GM23338 (cell line): ENCODE results near the gene GRM4. TPM values are rescaled to one million over a fixed set of nuclear protein-coding genes. Genes with fewer than 3 reads are reported as not detected.

Experiments
- ATAC-seq: fragments of 200-7000 bp; cut with Tn5 transposase; 3 replicates; pipeline ENCODE4 v1.9.1; 2020
- DNase-seq: peaks from one replicate; pipeline ENCODE4 v3.0.0-alpha.2; 2015; ENCODE audit warnings: low spot score
- H2AFZ ChIP-seq: fragments of 200-600 bp; sonication (generic); 2 replicates; pipeline ENCODE4 v1.8.0; 2016; ENCODE audit warnings: antibody characterized with exemption, mild to moderate bottlenecking, moderate library complexity
- H3F3A ChIP-seq: fragments of 200-600 bp; sonication (generic); replicated peaks from 2 replicates; pipeline ENCODE4 v1.8.0; 2017; ENCODE audit warnings: antibody characterized with exemption, mixed run types, low read depth
- H3K27ac ChIP-seq: fragments of 200-600 bp; sonication (generic); 2 replicates; pipeline ENCODE4 v1.6.1; 2016; ENCODE audit warnings: low read depth
- H3K27me3 ChIP-seq: fragments of 200-600 bp; sonication (generic); 2 replicates; pipeline ENCODE4 v1.8.0; 2016; ENCODE audit warnings: mild to moderate bottlenecking, mixed run types, moderate library complexity; ENCODE audit not compliant: insufficient read depth
- H3K36me3 ChIP-seq: fragments of 200-600 bp; sonication (generic); 2 replicates; pipeline ENCODE4 v1.8.0; 2016; ENCODE audit warnings: mild to moderate bottlenecking; ENCODE audit not compliant: insufficient read depth
- H3K4me1 ChIP-seq: fragments of 200-600 bp; sonication (generic); 2 replicates; pipeline ENCODE4 v1.8.0; 2016; ENCODE audit warnings: mild to moderate bottlenecking, moderate library complexity; ENCODE audit not compliant: insufficient read depth
- H3K4me2 ChIP-seq: fragments of 200-600 bp; sonication (generic); 2 replicates; pipeline ENCODE4 v1.7.1; 2017; ENCODE audit warnings: mixed run types
- H3K4me3 ChIP-seq: fragments of 200-600 bp; sonication (generic); 2 replicates; pipeline ENCODE4 v1.6.1; 2016; ENCODE audit warnings: mixed run types
- H3K79me2 ChIP-seq: fragments of 200-600 bp; sonication (generic); replicated peaks from 2 replicates; pipeline ENCODE4 v1.8.0; 2017; ENCODE audit warnings: mild to moderate bottlenecking; ENCODE audit not compliant: insufficient read depth
- H3K9me2 ChIP-seq: fragments of 200-600 bp; sonication (generic); 2 replicates; pipeline ENCODE4 v1.8.0; 2017; ENCODE audit not compliant: insufficient read depth
- H4K20me1 ChIP-seq: fragments of 200-600 bp; sonication (generic); replicated peaks from 2 replicates; pipeline ENCODE4 v1.8.0; 2017; ENCODE audit warnings: mild to moderate bottlenecking; ENCODE audit not compliant: insufficient read depth
- H3K27ac Mint-ChIP-seq: 2 replicates; pipeline ENCODE4 v1.8.0; 2020; ENCODE audit warnings: inconsistent platforms, mild to moderate bottlenecking, moderate library complexity, mixed read lengths
- H3K27me3 Mint-ChIP-seq: 3 replicates; pipeline ENCODE4 v1.8.0; 2022; ENCODE audit warnings: low read depth, mild to moderate bottlenecking, moderate library complexity, mixed read lengths, inconsistent platforms; ENCODE audit not compliant: insufficient read depth, poor library complexity
- H3K36me3 Mint-ChIP-seq: 3 replicates; pipeline ENCODE4 v1.8.0; 2021; ENCODE audit warnings: low read depth, mild to moderate bottlenecking, inconsistent platforms, moderate library complexity, mixed read lengths
- H3K4me1 Mint-ChIP-seq: 3 replicates; pipeline ENCODE4 v1.8.0; 2020; ENCODE audit warnings: mild to moderate bottlenecking, inconsistent platforms, mixed read lengths
- H3K4me3 Mint-ChIP-seq: 3 replicates; pipeline ENCODE4 v1.8.0; 2021; ENCODE audit warnings: moderate library complexity, mild to moderate bottlenecking, inconsistent platforms, mixed read lengths
- H3K9me3 Mint-ChIP-seq: 3 replicates; pipeline ENCODE4 v1.8.0; 2020; ENCODE audit warnings: moderate library complexity, mild to moderate bottlenecking, inconsistent platforms, mixed read lengths
- ETS1 ChIP-seq: IDR thresholded peaks from 2 replicates; pipeline ENCODE4 v1.6.1; 2016; ENCODE audit warnings: antibody characterized with exemption
- EZH2 ChIP-seq: fragments of 200-600 bp; sonication (generic); IDR thresholded peaks from one replicate; pipeline ENCODE4 v1.8.0; 2017; ENCODE audit warnings: antibody characterized with exemption, mild to moderate bottlenecking, low read depth; ENCODE audit not compliant: unreplicated experiment
- EZH2phosphoT487 ChIP-seq: fragments of 200-600 bp; sonication (generic); IDR thresholded peaks from one replicate; pipeline ENCODE4 v1.8.1; 2018; ENCODE audit warnings: antibody characterized with exemption; ENCODE audit not compliant: unreplicated experiment
- JUNB ChIP-seq: IDR thresholded peaks from one replicate; pipeline ENCODE4 v1.6.1; 2016; ENCODE audit warnings: antibody characterized with exemption; ENCODE audit not compliant: unreplicated experiment
- NANOG ChIP-seq: IDR thresholded peaks from 2 replicates; pipeline ENCODE4 v1.6.1; 2016; ENCODE audit warnings: antibody characterized with exemption, borderline replicate concordance
- POLR2AphosphoS5 ChIP-seq: IDR thresholded peaks from 2 replicates; pipeline ENCODE4 v1.6.1; 2016; ENCODE audit warnings: antibody characterized with exemption, low read depth
- REST ChIP-seq: IDR thresholded peaks from one replicate; pipeline ENCODE4 v1.6.1; 2018; ENCODE audit warnings: antibody characterized with exemption; ENCODE audit not compliant: unreplicated experiment
- ZNF114 ChIP-seq: fragments of 250-450 bp; sonication (Bioruptor Pico); IDR thresholded peaks from 2 replicates; pipeline ENCODE4 v1.5.0; 2020; ENCODE audit warnings: mild to moderate bottlenecking, moderate library complexity
- ZNF331 ChIP-seq: fragments of 250-450 bp; sonication (Bioruptor Pico); IDR thresholded peaks from 2 replicates; pipeline ENCODE4 v1.5.0; 2020; ENCODE audit warnings: low read depth, mild to moderate bottlenecking, moderate library complexity
- ZNF462 ChIP-seq: fragments of 250-450 bp; sonication (Bioruptor Pico); IDR thresholded peaks from 2 replicates; pipeline ENCODE4 v1.5.0; 2020; ENCODE audit warnings: mild to moderate bottlenecking, moderate library complexity
- polyA plus RNA-seq: library from polyadenylated mRNA; unstranded; fragments of >200 nt; fragmentation: Nextera tagmentation; extraction: Ambion mirVana; gene quantifications from 2 replicates; pipeline ENCODE4 v1.2.1, GENCODE V29; 2016
- total RNA-seq: library from RNA; depleted of rRNA; stranded (reverse); fragments of >200 nt; shearing (Covaris generic); gene quantifications from 2 replicates; pipeline ENCODE4 v1.2.3, GENCODE V29; 2014

GRM4 gene
- total and polyA plus RNA-seq, 2 experiments from 2014 or later = 7.0 to 30.6 TPM

- no peak for TF ChIP-seq REST
Measured at GRCh38 chr6:34158876-34159275, 13.0 kb upstream of the GRM4 start (continued).

- no peak overlapping the region for H3K4me2 ChIP-seq
- peaks cover 35% of the 10 kb centered on the region for H3K27me3 Mint-ChIP-seq
- DNase-seq (no peak), ATAC-seq (no peak)
- H3K27ac Mint-ChIP-seq = no peak overlapping the region
- no peaks in the 10 kb centered on the region for H3F3A ChIP-seq
- no peak overlapping the region for H3K4me3 Mint-ChIP-seq
- H4K20me1 ChIP-seq = no peaks in the 10 kb centered on the region
- H3K36me3 ChIP-seq = no peaks in the 10 kb centered on the region
- H3K4me1 ChIP-seq = peaks cover 6% of the 10 kb centered on the region; the same call in 1 of the 2 replicates
- H3K27ac ChIP-seq = no peak overlapping the region
- H2AFZ ChIP-seq = no peak overlapping the region
- peaks cover 4% of the 10 kb centered on the region; the same call in 2 of the 3 replicates for H3K36me3 Mint-ChIP-seq
- peaks cover 22% of the 10 kb centered on the region for H3K9me3 Mint-ChIP-seq
- no peaks in the 10 kb centered on the region for H3K9me2 ChIP-seq
- no peak overlapping the region for H3K4me3 ChIP-seq
- peaks cover 10% of the 10 kb centered on the region; the same call in 2 of the 3 replicates for H3K4me1 Mint-ChIP-seq
- peaks cover 26% of the 10 kb centered on the region for H3K27me3 ChIP-seq
- H3K79me2 ChIP-seq = no peaks in the 10 kb centered on the region
- TF ChIP-seq ZNF462 (CRISPR knock-in tag) (no peak), ZNF331 (CRISPR knock-in tag) (no peak), EZH2phosphoT487 (no peak), POLR2AphosphoS5 (no peak), EZH2 (no peak), NANOG (no peak), REST (no peak), ETS1 (no peak), ZNF114 (no peak), JUNB (no peak)
Measured at GRCh38 chr6:34157851-34158250, 12.0 kb upstream of the GRM4 start.
